ENCODE data around the gene CT47B1. TPM values are rescaled to one million over a fixed set of nuclear protein-coding genes. Genes with fewer than 3 reads are reported as not detected.

Gene CT47B1
- total and polyA plus RNA-seq, 2 of the 4 experiments (the other 2 are of a cell fraction), result not detected

- Histone ChIP-seq H4K91ac (ENCODE audit: insufficient read depth, low read depth, low read length) (no peak overlapping the region), H4K20me1 (ENCODE audit: insufficient read depth, low read length) (no peaks in the 10 kb centered on the region), H3K4me1 (ENCODE audit: control insufficient read depth, insufficient read depth, low read length) (no peaks in the 10 kb centered on the region), H3K14ac (replicated peaks; ENCODE audit: low read depth, low read length) (no peak overlapping the region), H3K4ac (ENCODE audit: low read depth, low read length) (no peak overlapping the region), H2BK120ac (ENCODE audit: low read depth, low read length) (no peak overlapping the region), H3K79me1 (ENCODE audit: low read depth in 1 of 2, low read length in 2 of 2) (no peaks in the 10 kb centered on the region), H3K9me3 (ENCODE audit: control insufficient read depth, insufficient read depth, low read length) (no peaks in the 10 kb centered on the region), H2BK20ac (ENCODE audit: low read depth, low read length) (no peak overlapping the region), H3K27ac (ENCODE audit: insufficient read depth, low read length) (no peak overlapping the region), H3K9me1 (ENCODE audit: insufficient read depth, low read length) (no peaks in the 10 kb centered on the region), H3K23ac (ENCODE audit: low read depth, low read length) (no peak overlapping the region), H3K18ac (ENCODE audit: low read depth, low read length) (no peak overlapping the region), H2BK15ac (ENCODE audit: low read depth, low read length) (no peak overlapping the region), H3K56ac (ENCODE audit: extremely low read depth, insufficient read depth, low read length) (no peak overlapping the region), H4K5ac (ENCODE audit: low read depth, low read length) (no peak overlapping the region), H3K4me3 (ENCODE audit: insufficient read depth, low read depth, low read length) (no peak overlapping the region), H2AFZ (replicated peaks; ENCODE audit: low read length, poor library complexity) (no peak overlapping the region), H2BK5ac (ENCODE audit: low read depth, low read length, poor library complexity, severe bottlenecking) (no peak overlapping the region), H3K27me3 (ENCODE audit: control insufficient read depth, insufficient read depth, low read length) (no peaks in the 10 kb centered on the region), H3K9ac (ENCODE audit: low read depth, low read length) (no peak overlapping the region), H4K8ac (ENCODE audit: low read depth in 2 of 2, low read length in 2 of 2) (no peak overlapping the region), H3K4me2 (ENCODE audit: low read depth, low read length) (no peak overlapping the region), H2AK5ac (ENCODE audit: low read depth, low read length) (no peak overlapping the region), H2AK9ac (replicated peaks; ENCODE audit: low read depth, low read length, poor library complexity) (no peak overlapping the region), H3K36me3 (ENCODE audit: control insufficient read depth, insufficient read depth, low read length) (no peaks in the 10 kb centered on the region)
- dilution Hi-C loops (cut with HindIII; ENCODE audit: low sequenced_read_pairs, unreplicated experiment), result no loop called here
- no TSS peak for BruUV-seq (replicated peaks)
- no peak for TF ChIP-seq POLR2A (IDR thresholded peaks at IDR 0.05; ENCODE audit: low read depth, low read length)
- no peak for TF ChIP-seq SMC3 (IDR thresholded peaks at IDR 0.05; ENCODE audit: low read depth, low read length)
- no peak for TF ChIP-seq RCOR1 (IDR thresholded peaks at IDR 0.05; ENCODE audit: insufficient replicate concordance, low read length)
- in situ Hi-C loops (cut with MboI; ENCODE audit: low sequenced_read_pairs), result no loop called here
- DNase-seq (no peak), ATAC-seq (ENCODE audit: low read depth) (no peak)
- POLR2A ChIA-PET (ENCODE audit: unreplicated experiment), result no interaction called here
- CTCF ChIA-PET, result no interaction called here
- intact Hi-C loops (cut with micrococcal nuclease), result no loop called here
Measured at GRCh38 chrX:120823556-120823955, 52.1 kb downstream of the CT47B1 start.

Small RNA genes within 50 kb of the gene (microRNA-seq; reads per million reads assigned to microRNA genes)
- gene AC008162.1 (ENCODE audit: insufficient read depth, insufficient read length), result not detected

Small RNA genes within 50 kb of the gene (small RNA-seq; reads per million reads assigned to genes)
- 0 reads per million in 5 experiments for gene AC008162.1

Other genes starting within 250 kb of the CT47B1 start
- 15.2 and 22.5 TPM in 2 replicates for gene C1GALT1C1, start 245.8 kb downstream of the CT47B1 start, total RNA-seq (2012; rRNA removed)
- gene C1GALT1C1, start 245.8 kb downstream of the CT47B1 start, polyA plus RNA-seq (2012; rRNA removed), result 19.1 and 20.0 TPM in 2 replicates
- not detected in 2 replicates for gene CT47A11, start 61.3 kb upstream of the CT47B1 start, total RNA-seq (2012; rRNA removed)
- not detected in 2 replicates for gene CT47A11, start 61.3 kb upstream of the CT47B1 start, polyA plus RNA-seq (2012; rRNA removed)
- gene CT47A10, start 66.2 kb upstream of the CT47B1 start, total RNA-seq (2012; rRNA removed), result not detected in 2 replicates
- gene CT47A10, start 66.2 kb upstream of the CT47B1 start, polyA plus RNA-seq (2012; rRNA removed), result not detected in 2 replicates
- not detected in 2 replicates for gene CT47A9, start 71.0 kb upstream of the CT47B1 start, total RNA-seq (2012; rRNA removed)
- not detected in 2 replicates for gene CT47A9, start 71.0 kb upstream of the CT47B1 start, polyA plus RNA-seq (2012; rRNA removed)
- not detected in 2 replicates for gene CT47A8, start 75.9 kb upstream of the CT47B1 start, total RNA-seq (2012; rRNA removed)
- gene CT47A8, start 75.9 kb upstream of the CT47B1 start, polyA plus RNA-seq (2012; rRNA removed), result not detected in 2 replicates
- gene CT47A7, start 80.7 kb upstream of the CT47B1 start, total RNA-seq (2012; rRNA removed), result not detected in 2 replicates
- gene CT47A7, start 80.7 kb upstream of the CT47B1 start, polyA plus RNA-seq (2012; rRNA removed), result not detected in 2 replicates
- not detected in 2 replicates for gene CT47A6, start 85.6 kb upstream of the CT47B1 start, total RNA-seq (2012; rRNA removed)
- not detected in 2 replicates for gene CT47A6, start 85.6 kb upstream of the CT47B1 start, polyA plus RNA-seq (2012; rRNA removed)
- gene CT47A5, start 90.5 kb upstream of the CT47B1 start, total RNA-seq (2012; rRNA removed), result not detected in 2 replicates
- not detected in 2 replicates for gene CT47A5, start 90.5 kb upstream of the CT47B1 start, polyA plus RNA-seq (2012; rRNA removed)
- gene CT47A4, start 95.3 kb upstream of the CT47B1 start, total RNA-seq (2012; rRNA removed), result not detected in 2 replicates
- gene CT47A4, start 95.3 kb upstream of the CT47B1 start, polyA plus RNA-seq (2012; rRNA removed), result not detected in 2 replicates
- gene CT47A3, start 100.2 kb upstream of the CT47B1 start, total RNA-seq (2012; rRNA removed), result not detected in 2 replicates
- not detected in 2 replicates for gene CT47A3, start 100.2 kb upstream of the CT47B1 start, polyA plus RNA-seq (2012; rRNA removed)
- gene CT47A2, start 105.1 kb upstream of the CT47B1 start, total RNA-seq (2012; rRNA removed), result not detected in 2 replicates
- not detected in 2 replicates for gene CT47A2, start 105.1 kb upstream of the CT47B1 start, polyA plus RNA-seq (2012; rRNA removed)
- not detected in 2 replicates for gene CT47A1, start 109.9 kb upstream of the CT47B1 start, total RNA-seq (2012; rRNA removed)
- not detected in 2 replicates for gene CT47A1, start 109.9 kb upstream of the CT47B1 start, polyA plus RNA-seq (2012; rRNA removed)
- gene GLUD2, start 171.7 kb upstream of the CT47B1 start, total RNA-seq (2012; rRNA removed), result 1.4 and 1.6 TPM in 2 replicates
- gene GLUD2, start 171.7 kb upstream of the CT47B1 start, polyA plus RNA-seq (2012; rRNA removed), result 0.51 and 0.62 TPM in 2 replicates